Inflammatory macrophage (primary cell): Measurements from ENCODE around the gene AK2.
"Not testable (repeated sequence)": the region's sequence is repeated elsewhere in the genome, so short reads cannot be mapped to it uniquely, and the experiment has no call there.

Source experiments
- DNase-seq, 2 donors: peaks; one replicate each; pipeline ENCODE4 v3.0.0-alpha.2; 2020 to 2022
- total RNA-seq, 18 experiments: gene quantifications; one replicate each; lab custom pipeline; 2026; ENCODE audit warnings: mixed read lengths in 6 of 18, inconsistent platforms in 2 of 18; lab: John Stamatoyannopoulos, UW

AK2 gene
- total RNA-seq, result 70.5 to 137 (median 94.7) reads per million in 18 experiments

DNA sequence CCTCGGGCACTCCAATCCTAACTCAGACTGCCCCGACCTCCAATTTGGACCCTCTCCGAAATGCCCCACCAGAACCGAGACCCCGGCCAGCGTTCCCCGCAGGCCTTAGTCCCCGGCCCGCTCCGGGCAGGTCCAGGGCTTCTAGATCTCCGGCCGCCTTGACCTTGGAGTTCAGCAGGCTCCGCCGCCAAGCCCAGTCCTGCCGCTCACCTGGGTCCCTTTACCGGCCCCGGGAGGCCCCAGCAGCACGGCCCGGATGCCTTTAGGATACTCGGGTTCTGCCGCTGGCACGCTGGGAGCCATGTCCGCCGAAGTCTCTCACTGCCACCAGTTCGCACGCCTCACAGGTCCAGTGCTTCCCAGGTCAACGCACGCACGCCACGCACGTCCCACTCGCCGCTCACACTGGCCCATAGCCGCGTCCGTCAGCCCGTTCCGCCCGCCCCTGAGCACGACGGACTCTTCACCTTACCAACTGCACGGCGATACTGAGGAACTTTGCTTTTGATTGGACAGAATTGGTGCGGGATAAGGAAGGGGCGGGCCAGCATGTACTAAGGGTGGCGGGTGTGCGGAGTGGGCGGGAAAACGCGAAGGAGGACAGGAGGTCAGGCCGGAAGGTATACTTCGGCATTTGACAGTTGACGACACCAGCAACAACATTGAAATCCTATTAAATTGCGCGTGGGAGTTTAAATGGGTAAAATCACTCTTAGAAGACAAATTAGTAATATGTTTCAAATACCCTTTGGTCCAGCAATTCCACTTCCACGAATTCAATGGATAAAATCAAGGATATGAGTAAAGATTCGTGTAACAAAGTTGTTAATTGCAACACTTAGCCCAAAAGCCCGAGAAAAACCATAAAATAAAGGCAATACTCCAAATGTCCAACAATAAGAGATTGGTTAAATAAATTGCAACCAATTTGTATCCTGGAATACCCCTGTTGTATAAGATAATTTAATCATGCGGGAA, at the start of gene AK2:
AK2 (minus strand) TSS at position 358 of the 978 bp plus-strand sequence; CDS start at position 303, 55 bp downstream.
- peak; percentile 96 to 98 for DNase-seq

DNA sequence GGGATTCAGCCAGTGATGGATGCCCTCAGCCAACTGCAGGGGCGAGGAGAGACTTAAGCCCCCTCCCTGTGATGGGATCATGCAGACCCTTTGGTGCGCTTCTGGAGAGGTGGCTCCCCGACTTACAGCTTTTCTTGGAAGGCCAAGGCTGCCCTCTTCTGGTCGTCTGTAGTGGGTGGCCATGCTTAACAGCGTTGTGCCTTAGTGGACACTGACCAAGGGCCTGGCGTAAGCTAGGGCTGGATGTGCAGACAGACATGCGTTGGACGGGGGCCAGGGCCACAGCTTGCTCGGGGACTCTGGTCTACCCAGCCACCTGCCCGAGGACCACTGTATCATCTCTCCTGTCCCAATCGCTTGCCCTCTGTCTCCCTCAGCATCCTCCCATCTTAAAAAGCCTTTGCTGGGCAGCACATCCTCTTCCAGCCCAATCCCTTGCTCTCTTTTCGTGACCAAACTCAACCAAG, 49.7 kb upstream of the AK2 start:
- DNase-seq, result peak; percentile 70 to 75

DNA sequence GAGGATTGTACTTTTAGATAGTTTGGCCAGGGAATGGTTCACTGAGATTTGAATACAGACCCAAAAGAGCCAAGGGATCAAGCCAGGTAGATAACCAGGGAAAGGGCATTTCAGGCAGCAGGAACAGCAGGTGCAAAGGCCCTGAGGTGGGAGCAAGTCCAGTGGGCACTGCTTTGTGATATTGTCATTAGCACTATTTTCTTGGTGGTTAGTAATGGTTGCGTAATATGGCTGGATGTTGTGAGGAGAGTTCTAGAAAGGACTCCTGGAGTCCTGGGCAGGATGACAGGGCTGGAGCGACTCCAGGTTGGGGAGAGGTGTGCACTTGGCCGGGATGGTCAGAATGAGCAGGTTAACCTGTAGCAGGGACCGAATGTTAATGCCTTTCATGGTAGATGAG, 48.6 kb upstream of the AK2 start:
- no peak for DNase-seq

DNA sequence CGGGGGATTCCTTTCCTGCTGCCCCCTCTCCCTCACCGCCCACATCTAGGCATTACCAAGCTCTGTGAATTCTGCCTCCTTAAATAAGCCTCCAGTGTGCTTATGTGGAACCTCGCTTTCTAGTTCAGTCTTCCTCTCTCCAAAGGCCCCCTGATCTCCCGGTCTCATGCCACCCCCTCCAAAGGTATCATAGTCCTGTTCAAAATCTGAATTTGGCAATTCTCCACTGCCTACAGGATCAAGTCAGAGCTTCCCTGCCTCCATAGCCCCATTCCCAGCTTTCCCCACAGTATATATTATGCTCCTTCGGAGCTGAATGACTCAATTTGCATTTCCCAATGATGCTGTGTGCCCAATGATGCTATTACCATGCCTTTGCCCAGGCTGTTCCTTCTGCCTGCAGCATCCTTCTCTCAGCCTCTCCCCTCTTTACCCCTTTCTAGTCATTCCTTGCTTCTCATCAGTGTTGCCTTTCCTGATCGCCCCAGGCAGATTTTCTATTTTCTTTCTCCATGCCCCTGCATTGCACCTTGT, 46.0 kb upstream of the AK2 start:
- DNase-seq, result no peak

DNA sequence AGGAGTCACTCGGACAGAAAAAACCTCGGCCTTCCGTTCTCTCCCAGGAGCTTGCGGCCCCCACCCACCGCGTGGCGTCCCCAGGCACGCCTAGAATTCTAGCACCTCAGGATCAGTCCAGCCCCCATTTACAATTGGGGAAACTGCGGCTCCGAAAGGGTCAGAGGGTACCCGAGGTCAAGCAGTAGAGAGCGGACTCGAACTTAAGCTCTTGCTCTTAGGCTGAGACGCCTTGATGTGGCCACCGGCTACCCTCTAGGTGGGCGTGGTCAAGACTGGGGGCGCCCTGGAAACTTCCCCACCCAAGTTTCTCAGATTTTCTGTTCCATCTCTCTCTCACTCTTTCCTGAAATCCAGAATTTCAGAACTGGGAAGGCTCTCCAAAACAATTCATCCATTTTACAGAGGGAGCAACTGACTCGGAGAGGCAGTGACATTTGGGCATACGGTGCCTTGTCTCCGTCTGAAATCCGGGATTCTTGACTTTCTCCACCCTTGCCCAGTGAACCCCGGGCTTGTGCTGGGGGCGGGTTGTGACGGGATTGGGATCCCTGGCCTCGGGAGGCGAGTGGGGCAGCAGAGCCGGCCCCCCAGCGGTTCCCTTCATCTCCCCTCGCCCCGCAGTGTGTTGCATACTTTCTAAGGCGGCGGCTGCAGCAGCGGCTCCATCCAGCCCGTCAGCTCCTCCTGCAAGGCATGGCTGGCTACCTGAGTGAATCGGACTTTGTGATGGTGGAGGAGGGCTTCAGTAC, 45.0 kb upstream of the AK2 start:
- DNase-seq, result no peak

DNA sequence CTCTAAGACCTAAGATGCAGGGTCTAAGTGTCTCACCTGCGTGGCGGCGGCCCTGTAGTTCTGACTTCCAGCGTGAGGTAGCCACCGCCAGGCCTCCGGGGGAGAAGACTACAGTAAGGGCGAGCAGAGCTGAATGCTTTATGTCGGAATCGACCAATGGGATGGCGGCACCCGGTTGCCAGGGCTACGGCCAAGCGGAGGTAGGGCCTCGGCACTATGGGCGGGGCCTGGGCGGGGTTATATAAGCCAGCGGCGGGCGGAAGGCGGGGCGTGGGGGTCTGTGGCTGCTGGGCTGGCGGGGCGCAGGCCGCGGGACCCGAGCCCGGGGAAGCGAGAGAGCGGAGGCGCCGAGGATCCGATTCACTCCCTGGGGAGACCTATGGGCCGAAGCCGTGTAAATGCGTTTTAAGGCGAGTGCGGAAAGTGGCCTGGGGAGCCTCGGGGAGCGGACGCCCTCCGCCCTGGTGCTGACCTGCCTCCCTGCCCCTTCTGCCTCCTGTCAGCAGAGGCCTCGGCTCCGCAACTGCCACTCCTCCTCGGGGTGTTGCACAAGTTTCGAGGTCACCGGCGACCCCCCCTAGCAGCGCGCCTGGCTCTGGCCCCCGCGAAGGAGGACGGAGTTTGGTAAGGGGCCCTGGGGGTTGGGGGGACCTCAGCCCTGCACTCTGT, 44.3 kb upstream of the AK2 start, which contains the start of gene AZIN2:
AZIN2 (plus strand) TSS at position 269 of the 669 bp plus-strand sequence. CDS start 1,097 bp downstream, outside the sequence.
- peak; percentile 95 for DNase-seq

DNA sequence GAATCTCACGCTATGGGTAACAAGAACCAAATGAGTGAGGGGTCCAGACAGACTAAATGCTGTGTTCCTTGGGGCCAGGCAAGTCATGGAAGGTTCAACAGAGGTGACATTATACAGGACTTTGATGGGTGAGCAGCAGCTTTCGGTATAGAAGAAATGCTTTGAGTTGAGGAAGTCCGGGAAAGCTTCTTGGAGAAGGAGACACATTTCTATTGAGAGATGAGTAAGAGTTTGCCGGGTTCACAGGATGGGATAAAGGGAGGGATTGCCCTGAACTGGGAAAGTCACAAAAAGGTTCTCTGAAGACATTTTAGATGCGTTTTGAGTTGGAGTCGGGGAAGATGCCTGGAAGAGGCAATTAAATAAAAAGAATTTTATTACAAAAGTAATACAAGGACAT, 43.7 kb upstream of the AK2 start:
- DNase-seq, result no peak

DNA sequence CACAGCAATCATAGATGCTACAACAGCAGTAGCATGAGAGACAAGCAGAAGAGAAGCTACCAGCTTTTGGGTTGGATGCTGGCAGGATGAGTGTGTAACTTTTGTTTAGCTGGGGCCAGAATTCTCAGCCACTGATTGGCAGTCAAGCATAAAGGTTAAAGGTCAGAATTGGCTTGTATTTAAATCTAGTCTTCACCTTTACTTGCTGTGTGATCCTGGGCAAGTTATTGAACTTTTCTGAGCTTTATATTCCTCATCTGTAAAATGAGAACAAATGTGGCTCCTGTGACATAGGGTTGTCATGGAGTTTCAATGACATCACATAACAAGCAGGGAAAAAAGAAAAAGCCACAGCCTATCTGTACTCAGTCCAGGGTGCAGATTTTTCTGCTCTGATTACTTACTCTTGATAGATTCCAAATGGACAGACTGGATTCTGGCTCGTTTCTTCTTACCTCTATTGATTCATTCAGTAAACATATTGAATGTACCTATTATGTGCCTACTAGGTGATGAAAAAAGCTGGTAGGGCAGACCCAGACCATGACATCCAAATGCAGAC, 41.4 kb upstream of the AK2 start:
- DNase-seq, result no peak

DNA sequence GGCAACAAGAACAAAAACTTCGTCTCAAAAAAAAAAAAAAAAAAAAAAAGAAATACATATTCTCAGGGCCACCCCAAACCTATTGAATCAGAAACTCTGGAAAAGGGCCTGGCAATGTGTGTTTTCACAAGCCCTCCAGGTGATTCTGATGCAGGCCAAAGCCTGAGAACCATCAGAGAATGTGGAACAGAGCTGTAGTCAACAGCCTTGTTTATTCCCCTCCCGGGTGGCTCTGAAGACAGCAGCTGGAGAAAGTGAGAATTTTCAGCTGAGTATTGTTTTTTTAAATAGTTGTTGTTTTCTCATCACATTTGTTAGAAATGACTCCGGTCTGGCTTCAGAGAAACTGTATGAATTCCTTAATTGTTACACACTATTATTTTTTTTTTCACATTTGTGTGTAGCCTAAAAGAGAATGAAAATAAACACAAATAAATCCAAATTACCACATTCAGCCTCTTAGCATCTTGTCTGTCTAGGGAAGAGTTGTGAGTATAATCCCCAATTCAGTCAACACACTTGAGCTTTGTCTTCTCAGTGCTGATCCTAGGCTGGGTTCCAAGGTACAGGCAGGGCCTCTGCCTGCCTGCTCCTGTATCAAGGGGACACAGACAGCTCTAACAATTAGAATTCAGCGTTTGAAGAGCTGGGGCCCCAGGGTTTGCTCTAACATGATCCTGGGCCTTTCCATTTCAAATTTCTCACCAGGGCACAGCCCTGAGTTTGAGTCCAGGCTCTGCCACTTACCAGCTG, 37.7 kb upstream of the AK2 start:
- DNase-seq, result no peak

DNA sequence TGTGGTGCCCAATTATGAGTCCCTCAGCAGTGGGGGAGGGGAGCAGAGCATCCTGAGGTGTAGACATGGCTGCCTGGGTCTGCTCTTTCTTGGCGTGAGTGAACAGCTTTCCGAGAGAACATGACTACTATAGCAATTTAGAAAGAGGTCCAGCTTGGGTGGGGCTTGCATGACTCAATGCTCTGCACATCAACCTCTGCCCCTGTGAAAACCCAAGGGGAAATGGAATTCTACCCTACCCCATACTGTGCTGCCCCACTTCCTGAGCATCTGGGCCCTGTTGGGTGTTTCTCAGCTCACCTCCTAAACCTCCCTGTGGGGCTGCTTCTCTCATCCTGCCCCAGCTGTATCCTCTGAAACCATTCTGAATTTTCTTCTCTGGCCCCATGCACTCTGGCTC, 36.0 kb upstream of the AK2 start:
- DNase-seq, result no peak

DNA sequence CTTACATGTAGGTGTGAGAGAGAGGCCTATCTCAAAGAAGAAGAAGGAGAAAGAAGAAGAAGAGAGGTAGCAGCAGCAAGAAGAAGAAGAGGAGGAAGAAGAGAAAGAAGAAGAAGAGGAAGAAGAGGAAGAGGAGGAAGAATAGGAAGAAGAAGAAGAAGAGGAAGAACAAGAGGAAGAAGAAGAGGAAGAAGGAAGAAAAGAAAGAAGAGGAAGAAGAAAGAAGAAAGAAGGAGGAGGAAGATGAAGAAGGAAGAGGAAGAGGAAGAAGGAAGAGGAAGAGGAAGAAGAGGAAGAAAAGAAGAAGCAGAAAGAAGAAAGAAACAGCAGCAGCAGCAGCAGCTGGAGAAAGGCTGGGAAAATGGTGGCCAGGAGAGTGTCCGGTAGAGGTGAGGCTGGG, 33.9 kb upstream of the AK2 start:
- no peak for DNase-seq

DNA sequence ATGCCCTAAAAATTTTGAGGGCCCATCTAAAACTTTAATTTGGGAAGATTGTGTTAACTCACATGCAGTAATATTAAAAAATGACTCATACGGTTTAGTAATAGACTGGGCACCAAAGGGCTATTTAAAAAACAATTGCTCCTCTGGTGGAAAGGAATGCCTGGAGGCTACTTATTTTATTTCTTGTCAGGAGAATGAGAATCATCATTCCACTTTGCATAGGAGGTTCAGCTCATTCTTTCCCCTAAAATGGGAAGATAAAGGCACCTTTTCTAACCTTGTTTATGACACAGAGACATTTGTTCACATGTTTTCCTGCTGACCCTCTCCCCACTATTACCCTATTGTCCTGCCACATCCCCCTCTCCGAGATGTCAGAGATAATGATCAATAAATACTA, 31.4 kb upstream of the AK2 start:
- DNase-seq, result not testable (repeated sequence)

DNA sequence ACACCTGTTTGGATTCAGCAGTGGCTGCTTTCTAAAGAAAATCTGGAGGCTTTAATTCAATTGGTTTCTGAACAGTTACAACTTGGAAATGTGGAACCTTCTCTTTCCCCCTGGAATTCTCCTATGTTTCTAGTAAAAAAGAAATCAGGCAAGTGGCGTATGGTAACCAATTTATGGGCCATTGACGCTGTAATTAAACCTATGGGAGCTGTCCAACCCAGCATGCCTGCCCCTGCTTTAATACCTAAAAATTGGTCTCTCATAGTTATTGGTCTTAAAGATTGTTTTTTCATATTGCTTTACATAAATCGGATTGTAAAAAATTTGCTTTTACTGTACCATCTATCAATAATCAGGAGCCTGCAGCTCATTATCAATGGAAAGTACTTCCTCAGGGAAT, 29.8 kb upstream of the AK2 start:
- not testable (repeated sequence) for DNase-seq

DNA sequence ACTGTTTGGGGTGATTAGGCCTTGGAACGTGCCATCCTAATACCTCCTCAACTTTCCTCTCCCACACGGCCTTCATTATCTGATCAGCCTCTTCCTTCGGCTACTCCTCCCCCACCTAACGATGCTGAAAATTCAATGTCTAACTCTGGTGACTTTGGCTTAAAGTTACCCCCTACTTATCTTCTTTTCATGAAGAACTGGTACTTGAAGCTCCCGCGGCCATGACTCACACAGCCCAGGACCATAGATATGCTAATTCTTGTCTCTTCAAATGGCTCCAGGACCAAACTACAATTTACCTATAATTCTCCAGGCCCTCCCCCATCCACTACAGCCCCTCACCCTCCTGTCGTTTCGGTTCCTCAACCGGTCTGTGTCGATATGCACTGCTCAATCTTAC, 28.6 kb upstream of the AK2 start:
- no peak for DNase-seq

DNA sequence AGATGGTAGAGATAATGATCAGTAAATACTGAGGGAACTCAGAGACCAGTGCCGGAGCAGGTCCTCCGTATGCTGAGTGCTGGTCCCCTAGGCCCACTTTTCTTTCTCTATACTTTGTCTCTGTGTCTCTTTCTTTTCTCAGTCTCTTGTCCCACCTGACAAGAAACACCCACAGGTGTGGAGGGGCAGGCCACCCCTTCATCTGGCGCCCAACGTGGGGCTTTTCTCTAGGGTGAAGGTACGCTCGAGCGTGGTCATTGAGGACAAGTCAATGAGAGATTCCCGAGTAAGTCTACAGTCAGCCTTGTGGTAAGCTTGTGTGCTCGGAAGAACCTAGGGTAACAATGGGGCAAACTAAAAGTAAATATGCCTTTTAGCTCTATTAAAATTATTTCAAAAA, 27.6 kb upstream of the AK2 start:
- DNase-seq, result not testable (repeated sequence)

DNA sequence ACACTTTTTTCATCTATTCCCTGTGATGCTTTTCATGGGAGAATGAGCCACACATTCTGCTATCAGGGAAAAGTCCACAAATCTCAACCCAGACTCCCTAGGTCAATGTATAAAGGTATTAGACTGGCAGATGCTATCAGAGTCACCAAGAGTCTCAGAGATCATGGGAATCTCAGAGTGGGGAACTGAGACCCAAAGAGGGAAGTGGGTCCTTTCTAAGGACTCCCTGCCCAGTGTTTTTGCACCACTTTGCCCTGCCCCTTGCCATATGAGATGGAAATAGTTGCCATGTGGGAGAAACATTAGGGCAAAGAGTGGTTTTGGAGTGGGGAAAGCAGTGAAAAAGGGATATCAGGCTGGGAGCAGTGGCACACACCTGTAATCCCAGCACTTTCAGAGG, 25.2 kb upstream of the AK2 start:
- DNase-seq, result peak; percentile 49 to 61

DNA sequence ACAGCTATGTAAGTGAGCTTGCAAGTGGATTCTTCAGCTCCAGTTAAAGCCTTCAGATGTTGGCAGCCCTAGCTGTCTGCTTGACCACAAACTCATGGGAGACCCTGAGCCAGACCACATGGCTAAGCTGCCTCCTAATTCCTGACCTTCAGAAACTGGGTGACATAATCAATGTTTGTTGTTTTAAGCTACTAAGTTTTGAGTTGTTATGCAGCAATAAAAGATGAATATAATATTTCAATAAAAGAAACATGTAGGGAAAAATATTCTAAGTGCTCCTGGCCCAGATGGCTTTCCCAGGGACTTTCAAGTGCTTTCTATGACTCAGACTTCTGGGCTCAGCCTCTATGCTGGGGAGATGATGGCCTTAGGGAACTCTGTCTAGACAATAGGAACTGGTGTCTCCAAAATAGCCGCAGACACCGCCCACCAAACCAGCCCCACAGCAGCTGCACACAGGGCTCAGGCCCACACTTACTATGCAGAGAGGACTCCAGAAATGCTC, 23.9 kb upstream of the AK2 start:
- DNase-seq, result peak; percentile 83 to 93

DNA sequence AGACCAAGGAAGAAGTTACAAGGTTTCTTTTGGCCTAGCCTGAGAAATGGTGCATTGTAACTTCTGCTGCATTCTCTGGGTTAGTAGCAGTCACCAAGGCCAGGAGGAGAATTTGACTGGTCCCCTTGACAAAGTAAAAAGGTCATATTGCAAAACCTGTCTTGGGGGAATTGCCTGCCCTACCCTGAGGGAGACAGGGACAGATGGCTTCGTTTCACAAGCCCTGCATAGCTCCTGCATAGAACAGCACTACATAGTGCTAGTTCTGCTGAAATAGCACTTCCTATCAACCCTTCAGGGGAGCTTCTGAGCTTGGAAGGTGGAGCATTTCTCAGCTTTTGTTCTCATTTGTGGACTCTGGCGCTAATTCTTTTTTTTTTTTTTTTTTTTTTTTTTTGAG, 20.4 kb upstream of the AK2 start:
- no peak for DNase-seq

DNA sequence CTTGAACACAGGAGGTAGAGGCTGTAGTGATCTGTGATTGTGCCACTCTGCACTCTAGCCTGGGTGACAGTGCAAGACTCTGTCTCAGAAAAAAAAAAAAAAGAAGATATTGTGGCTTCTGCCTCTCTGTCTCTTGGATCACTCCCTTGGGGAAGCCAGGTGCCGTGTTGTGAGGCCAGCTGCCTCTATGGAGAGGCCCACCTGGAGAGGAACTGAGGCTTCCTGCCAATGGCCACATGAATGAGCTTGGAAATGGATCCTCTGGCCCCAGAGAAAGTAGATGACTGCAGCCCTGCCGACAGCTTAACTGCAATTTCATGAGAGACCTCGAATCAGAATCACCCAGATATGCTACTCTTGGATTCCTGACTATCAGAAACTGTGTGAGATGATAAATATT, 19.7 kb upstream of the AK2 start:
- no peak for DNase-seq

DNA sequence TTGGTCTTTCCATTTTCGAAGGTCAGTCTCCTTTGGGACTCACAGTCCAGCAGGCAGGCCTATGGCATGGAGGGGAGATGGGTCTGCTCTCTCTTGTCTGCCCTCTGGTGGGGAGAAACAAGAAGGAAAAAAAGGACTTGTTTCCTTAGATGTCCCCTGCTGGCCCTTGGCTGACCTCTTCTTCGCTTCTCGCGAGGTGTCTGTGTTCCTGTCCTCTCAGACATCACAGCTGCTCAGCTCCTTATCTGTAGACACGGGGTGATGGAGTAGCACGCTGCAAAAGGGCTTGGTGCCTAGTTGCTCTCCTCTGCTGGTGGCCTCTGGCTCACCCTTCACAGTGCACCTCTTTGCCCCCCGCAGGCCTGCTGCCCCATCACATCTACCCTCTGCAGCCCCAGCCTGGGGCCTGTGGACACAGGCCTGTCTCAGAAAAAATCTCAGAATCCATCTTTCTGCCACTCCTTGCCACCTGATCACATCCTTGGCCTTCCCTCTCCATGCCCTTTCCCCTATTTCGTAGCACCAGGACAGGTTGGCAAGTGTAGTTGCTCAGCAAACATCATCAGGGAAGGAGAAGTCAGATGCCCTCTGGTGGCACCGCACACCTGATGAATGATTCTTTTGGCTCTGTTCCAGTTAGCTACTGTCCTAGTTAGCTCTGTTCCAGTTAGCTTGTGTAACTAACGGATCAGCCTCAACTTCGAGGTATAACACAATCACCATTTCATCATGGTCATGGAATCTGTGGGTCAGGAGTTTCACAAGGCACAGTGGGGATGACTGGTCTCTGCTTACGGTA, 18.7 kb upstream of the AK2 start:
- DNase-seq, result peak; percentile 78
